Measurements from ENCODE around the gene NELL1.
"Not testable (repeated sequence)": the region's sequence is repeated elsewhere in the genome, so short reads cannot be mapped to it uniquely, and the experiment has no call there.

NELL1 gene

DNA sequence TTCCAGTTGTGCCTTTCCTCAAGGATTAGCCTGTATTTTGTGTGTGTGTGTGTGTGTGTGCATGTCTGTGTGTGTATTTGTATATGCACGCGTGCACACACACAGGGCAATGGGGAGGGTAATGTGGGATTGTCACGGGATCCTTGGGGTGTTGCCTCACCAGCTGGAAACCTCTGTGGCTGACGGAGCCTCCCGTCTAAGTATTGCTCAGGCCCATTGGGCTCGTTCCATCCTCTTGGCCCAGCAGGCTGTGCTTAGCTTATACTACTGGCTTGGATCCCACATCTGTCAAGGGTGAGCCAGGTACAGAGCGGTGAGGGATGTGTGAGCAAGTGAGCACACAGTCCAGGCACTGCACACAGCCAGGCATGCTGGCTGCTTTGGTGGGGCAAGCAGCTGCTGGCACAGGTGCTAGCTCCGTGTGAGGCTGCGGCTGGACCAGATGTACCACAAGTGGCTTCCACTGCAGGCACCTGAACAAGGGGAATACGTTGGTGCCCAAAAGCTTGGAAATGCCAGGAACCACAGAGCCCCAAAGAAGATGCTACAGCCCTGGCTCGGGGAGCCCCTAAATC is 462.8 kb downstream of the NELL1 start:
- peak; percentile 42 for DNase-seq

DNA sequence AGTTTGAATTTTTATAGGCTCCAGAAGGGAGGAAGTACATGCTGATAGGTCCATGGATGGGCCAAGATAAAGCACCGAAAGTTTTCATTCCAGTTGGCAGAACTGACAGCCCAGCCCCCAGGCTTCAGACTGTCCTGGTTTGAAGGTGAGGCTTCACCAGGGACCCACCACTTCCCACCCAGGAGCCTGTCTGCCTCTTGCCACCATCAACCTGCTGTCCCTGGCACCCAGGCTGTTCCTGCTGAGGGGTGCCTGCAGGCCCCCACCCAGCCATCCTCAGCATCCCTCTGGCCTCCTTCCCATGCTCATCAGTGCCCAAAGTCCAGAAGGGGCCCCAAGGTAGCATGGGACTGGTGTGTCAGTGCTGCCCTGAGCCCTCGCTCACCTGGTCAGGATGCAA is 463.9 kb downstream of the NELL1 start:
- DNase-seq, result no peak

DNA sequence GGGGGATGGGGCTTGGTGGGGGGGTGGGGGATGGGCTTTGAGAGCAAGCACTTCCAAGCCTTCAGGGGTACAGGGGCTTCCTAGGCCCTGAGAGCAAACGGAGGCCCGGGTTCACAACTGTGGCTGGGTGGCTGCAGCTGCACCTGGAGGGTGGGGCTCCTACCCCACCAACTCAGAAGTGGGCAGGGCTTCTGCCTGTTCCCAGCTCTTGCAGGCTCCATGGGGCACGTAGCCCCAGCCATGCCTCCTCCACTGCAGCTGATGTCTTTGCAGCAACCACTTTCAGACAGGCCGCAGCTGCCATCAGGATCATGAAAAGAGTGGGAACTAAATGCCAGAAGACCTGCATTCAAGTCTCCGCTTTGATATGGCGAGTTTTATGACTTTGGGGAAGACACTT is 464.3 kb downstream of the NELL1 start:
- DNase-seq, result no peak

DNA sequence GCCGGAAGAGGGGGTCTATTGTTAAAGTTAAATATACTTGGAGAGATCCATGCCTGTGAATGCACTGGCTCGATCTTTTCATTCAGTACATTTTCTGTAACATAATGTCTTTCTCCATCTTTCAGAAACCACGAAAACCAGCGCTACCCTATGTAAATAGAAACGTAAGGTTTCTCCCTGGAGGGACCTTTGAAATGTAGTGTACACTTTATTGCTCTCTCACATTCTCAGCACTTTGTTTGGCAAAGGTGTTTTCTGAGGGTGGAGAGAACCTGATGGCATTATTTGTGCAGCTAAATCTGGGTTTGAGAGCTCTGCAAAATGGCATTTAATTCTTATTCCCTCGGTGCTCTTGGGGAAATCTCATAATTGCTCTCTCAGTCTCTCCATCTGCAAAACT is 468.4 kb downstream of the NELL1 start:
- no peak for DNase-seq

DNA sequence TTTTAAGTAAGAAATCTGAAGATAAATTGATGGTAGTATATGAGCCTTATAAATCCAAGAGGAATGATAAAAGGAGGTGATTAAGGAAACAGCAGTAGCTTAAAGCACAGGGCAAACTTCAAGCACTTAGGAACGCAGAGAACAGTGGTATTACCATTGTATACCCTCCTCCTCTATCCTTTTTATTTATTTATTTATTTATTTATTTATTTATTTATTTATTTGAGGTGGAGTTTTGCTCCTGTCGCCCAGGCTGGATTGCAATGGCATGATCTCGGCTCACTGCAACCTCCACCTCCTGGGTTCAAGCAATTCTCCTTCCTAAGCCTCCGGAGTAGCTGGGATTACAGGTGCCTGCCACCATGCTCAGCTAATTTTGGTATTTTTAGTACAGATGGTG is 472.2 kb downstream of the NELL1 start:
- DNase-seq, result not testable (repeated sequence)

DNA sequence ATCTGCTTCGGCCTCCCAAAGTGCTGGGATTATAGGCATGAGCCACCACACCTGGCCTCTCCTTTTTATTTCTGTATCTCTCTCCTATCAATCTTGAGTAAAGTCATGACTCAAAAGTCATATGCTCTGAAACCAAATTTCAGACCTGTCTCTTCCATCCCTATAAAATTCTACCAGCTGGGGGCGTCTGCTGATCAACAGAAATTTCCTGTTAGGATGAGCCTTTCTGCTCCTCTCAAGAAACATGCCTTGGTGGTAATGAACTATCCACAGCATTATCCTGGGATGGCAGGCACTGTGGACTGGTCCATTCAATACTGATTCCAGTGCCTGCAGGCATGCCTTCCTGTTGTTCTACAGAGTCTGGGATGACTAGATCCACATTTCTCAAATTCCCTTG is 472.6 kb downstream of the NELL1 start:
- no peak for DNase-seq

DNA sequence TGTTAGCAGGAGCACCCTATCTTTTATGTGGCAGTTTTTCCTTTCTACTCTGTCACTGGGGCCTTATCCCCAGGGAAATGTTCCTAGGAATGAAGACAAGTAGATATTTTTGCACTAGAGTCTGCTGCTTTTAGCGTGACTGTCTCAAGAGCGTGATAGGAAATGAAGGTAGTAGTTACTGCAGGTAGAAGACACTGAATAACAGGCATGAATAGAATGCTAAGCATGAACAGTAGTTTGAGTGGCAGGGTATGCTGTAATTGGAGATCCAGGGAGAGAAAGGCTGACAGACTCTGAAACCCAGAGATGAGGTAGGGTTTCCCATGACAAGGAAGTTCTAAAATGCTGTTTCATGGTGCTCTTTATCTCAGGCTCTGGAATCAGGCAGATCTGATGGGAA is 475.1 kb downstream of the NELL1 start:
- DNase-seq, result no peak

DNA sequence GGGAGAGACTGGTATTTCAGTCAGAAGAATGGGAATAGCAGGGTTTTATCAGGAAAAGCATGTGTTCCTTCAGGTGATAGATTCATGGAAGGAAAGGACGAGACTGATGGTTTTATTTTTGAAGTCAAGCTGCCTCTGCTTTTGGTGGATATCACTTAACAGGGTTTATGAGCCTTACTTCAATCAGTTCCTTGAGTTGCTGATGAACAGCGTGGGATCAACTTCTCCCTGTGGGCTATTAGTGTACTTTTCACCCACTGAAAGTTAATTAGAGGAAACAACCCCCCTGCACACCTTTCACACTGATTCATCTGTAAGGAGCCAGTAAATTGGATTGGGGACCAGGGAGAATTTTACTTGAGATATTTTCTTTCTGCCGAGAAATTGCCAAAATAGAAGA is 479.0 kb downstream of the NELL1 start:
- no peak for DNase-seq

DNA sequence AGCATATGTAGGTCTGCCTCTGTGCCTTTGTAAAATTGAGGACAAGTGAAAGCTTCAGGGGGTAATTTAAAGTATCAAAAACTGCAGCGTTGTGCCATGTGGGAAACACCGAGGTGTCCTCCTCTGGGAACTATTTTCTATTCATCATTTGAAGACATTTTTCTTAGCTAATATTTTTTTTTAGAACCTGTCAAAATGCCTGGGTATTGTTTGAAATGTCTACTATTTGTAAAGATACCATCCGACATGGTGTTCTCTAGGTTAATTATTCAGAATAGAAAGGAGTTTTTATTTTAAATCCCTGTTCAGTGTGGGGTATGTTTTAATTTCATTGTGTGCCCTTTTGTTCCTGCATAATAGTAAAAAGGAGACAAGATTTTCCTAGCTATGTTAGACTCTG is 490.8 kb downstream of the NELL1 start:
- DNase-seq, result no peak

DNA sequence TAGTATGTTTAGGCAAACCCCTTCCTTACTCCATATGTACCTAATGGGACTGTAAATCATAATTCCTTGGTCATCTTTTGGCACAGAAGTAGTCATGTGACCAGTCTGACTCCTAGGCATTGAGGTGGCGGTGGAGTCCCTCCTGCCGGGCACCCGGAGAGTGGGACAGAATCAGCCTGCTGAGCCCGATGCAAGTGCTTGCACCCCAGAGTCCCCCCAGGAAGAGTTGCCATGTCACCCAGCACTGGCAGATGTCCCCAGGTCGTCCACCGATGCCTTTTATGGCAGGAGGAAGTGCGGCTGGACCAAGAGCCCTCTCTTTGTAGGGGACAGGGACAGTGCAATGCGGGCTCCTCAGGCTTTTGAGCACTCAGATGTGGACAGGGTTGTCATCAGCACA is 500.3 kb downstream of the NELL1 start:
- DNase-seq, result no peak

DNA sequence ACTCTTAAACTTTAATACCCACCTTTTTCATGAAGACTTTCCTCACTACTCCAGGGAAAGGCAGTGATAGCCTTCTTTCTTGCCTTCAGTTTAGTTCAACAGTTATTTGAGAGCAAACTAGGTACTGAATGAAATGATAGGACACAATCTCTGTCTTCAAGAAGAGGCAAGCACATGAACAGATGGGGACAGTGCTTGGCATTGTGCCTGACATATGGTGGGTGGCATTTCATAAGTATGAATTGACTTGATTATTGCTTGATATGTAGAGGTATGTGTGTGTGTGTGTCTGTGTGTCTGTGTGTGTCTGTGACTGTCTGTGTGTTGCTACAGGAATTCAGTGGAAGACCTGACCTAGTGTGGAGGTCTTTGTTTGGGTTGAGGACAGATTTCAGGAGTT is 504.1 kb downstream of the NELL1 start:
- no peak for DNase-seq

DNA sequence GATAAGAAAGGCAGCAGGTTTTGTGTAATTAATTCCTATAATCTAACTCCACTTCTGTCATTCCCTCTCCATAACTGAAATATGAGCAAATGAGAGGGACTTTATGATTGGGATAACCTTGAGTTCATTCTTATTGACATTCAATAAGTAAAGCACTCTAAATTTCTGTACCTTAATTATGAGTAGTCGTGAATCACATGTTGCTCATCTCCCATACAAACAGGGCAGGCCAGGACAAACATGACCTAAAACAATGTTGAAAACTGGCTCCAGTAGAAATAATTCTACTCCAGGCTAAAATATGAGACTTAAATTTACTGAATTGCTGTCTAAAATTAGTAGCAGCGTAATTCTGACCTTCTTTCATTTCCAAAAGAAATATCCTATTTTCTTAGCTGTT is 505.4 kb downstream of the NELL1 start:
- no peak for DNase-seq

DNA sequence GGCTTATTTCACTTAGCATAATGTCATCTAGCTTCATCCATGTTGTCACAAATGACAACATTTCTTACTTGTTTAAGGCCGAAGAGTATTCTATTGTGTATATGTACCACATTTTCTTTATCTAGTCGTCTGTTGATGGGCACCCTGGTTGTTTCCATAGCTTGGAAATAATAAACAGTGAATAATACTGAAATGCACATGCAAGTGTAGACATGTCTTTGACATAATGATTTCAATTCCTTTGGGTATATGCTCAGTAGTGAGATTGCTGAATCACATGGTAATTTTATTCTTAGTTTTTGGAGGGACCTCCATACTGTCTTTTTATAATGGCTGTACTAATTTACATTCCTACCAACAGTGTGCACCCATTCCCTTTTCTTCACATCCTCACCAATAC is 508.0 kb downstream of the NELL1 start:
- DNase-seq, result no peak

DNA sequence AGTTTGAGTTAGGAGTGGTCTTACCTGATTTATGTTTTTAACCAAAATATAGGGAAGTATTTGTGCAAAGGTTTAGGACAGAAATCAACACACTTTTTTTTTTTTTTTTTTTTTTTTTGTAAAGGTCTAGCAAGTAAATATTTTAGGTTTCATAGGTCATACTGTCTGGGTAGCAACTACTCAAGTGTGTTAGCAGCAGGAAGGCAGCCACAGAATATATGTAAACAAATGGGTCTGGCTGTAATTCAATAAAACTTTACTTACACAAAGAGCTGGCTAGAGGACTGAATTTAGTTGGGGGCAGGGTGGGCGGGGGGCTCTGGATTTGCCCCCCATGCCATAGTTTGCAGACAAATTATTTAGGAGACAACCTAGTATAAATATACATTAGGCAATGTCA is 510.4 kb downstream of the NELL1 start:
- no peak for DNase-seq

DNA sequence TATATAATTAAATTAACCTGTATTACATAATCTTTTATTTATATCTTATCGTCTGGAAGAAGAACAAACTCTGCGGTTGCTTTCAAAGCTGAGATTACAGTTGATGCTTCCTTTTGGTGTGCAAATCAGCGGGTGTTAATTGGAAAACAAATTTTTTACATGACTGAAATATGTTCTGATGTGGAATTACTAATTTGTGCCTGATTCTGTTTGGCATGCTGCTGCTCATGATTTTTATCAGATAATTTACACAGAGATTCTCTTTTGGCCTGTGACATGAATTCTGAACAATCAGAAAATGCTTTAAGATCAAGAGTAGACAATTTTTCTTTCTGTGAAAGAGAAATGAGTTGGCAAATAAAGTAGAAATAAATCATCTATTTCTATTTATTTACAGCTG is 510.8 kb downstream of the NELL1 start:
- DNase-seq, result no peak

DNA sequence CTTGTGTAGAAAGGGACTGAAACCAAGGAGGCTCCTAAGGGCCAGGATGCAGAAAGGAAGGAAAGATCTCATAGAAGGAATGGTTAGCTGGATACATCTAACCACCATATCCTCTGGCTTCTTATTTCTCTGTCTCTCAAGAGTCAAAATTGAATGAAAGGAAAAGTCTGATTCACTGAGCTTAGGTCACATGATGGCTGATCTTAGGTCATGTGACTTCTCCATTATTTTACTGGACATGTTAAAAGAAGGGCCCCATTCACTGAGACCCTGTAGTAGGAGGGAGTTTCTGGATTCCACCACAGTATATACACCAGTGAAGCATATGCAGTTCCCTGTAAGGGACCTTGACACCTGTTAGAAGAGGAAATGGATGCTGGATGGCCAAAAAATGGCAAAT is 516.6 kb downstream of the NELL1 start:
- no peak for DNase-seq

DNA sequence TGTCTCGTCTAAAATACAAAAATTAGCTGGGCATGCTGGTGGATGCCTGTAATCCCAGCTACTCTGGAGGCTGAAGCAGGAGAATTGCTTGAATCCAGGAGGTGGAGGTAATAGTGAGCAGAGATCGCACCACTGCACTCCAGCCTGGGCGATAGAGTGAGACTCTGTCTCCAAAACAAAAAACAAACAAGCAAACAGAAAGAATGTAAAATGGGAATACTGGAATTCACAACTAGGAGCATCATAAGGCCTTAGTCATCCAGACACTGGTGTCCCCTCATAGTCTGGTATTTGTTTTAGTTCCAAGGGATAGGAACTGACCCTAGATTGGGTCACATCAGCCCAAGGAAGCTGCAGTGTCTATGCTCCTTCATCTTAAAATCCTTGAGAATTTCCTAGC is 520.8 kb downstream of the NELL1 start:
- no peak for DNase-seq

DNA sequence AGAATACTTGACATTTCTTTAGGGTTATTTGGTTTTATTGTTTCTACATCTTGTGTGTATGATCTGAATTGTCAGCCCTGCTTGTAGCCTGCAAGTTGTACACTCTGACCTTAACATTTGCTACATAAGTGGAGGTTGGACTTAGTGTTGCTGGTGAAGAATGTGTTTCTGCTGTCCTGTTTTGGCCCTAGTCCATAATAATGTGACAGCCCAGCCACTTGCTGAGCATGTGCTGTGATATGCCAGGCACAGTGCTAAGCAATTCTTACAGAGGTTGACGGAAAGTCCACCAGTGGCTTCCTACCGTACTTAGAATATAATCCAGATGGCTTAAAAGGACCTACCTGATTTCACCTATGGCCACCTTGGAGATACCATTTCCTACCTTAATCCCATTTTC is 526.6 kb downstream of the NELL1 start:
- no peak for DNase-seq

DNA sequence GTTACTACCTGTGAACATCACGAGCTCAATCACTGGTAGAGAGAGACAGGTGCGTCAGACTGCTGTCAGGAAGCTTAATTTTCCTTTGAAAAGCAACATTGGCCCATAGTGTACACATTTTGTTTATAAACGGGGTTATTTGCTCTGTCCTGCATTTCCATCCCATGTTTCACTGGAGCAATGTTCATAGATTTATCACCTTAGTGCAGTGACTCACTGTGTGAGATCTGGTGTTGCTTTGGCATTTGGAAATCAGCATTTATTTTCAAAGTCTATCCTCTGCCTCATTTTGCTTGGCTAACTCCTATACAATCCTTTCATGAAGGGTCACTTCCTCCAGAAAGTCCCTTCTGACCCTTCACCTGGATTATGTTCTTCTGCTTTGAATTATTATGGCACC is 529.1 kb downstream of the NELL1 start:
- no peak for DNase-seq

DNA sequence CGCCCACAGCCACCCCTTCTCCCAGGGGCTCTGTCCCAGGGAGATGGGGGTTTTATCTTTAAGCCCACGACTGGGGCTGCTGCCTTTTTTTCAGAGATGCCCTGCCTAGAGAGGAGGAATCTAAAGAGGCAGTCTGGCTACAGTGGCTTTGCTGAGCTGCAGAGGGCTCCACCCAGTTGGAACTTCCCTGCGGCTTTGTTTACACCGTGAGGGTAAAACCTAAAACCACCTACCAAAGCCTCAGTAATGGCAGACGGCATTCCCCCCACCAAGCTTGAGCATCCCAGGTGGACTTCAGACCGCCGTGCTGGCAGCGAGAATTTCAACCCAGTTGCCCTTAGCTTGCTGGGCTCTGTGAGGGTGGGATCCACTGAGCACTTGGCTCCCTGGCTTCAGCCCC is 535.8 kb downstream of the NELL1 start:
- no peak for DNase-seq

DNA sequence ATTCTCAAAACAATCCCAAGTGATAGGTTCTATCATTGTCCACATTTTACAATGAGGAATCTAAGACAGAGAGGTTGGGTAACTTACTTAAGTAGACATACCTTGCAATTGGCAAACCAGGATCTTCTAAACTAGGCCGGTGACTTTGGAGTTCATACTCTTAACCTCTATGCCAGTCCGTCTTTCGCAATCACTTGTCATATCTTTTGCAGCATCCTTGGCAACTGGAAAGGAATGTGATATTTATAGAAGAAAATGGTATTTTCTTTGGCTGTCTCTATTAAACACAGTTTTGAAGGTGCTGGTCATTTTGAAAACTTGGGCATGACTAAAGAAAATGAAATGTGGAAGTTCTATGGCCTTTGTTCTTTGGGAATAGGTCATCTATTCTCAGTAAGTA is 556.5 kb downstream of the NELL1 start:
- no peak for DNase-seq

DNA sequence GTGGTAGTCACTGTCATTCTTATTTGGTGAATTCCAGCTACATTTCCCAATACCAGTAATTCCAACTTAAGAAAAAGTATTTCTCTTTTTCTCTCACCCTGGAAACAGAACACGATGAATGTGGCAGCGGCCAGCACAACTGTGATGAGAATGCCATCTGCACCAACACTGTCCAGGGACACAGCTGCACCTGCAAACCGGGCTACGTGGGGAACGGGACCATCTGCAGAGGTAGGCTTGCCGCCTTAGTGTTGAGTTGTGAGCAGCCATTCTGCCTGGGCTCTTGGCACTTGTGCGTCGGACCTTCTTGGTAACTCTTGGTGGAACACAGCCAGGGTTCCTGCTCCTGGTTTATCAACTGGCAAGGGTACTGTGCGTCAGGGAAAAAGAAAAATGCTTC is 559.8 kb downstream of the NELL1 start:
- DNase-seq, result no peak

DNA sequence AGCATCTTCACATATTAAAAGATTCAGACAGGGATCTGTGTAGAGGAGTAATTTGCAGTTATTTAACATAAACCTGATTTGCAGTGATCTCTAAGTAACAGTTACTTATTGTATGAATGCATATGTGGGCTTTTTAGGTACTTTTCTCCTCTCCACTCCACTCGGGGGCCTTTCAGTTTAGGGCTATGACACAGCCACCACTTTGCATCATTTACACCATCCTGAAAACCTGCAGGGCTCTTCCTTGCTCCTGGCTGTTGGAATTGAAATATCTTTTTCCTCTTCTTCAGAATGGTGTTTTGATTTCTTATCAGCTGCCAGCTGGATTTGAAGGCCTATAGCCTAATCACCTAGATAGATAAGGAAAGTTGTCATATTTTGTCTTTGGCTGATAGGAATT is 580.8 kb downstream of the NELL1 start:
- no peak for DNase-seq

DNA sequence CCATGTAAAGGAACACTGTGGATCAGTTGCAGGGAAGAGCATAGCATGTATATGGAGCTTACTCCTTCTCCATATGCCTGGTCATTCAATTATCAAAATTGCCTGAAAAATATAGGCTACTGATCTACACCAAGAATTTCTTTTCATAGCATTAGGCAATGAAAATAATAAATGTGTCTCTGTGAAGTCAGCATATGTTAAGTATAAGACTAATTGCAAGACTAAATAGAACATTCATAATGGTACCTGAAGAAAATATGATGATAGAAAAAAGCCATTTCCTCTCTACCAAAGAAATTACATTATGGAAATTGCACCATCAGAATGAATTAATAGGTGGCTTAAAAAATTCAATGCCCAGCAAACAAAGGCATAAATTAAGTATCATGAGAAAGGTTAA is 584.7 kb downstream of the NELL1 start:
- DNase-seq, result no peak

DNA sequence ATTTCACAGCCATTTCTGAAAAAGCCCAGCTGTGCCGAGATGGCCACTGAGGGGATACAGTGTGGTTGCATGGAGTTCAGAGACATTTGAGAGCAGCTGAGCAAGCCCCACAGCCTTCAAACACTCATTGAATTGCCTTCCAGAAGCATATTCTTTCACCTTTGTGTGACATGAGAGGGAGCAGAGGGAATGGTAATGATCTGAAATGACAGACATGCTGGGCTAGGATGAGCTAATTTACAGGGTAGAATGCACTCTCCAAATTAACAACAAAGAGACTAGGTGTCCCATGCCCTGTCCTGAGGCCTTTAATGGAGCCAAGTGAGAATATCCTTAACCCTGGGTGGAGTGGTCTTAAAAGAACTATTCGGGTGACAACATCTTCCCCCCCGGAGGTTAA is 585.4 kb downstream of the NELL1 start:
- DNase-seq, result no peak

DNA sequence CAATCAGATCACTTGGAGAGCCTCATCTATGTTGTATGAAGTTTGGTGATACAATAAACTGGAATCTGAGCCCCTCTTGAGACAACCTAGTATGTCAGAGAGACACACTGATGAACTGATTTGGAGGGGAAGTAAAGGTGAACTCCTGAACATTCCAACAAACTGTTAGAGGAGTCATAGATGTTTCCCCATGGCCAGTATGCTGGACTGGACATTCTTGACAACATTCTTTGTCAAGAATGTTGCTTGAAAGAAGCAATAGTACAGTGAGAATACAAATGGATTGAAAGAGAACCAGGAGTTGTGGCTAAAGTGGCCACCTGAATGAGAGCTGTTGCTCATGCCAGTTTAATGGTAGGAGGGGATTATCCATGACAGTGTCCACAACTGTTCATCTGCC is 588.1 kb downstream of the NELL1 start:
- DNase-seq, result no peak
